ENCODE data around the gene PFKFB3.
A peak's percentile ranks its signal among the peaks of the same experiment; 100 is the strongest.

The PFKFB3 gene

GRCh38 chr10:6221192-6221940, 18.6 kb downstream of the PFKFB3 start:
- Histone ChIP-seq H2AFZ (ENCODE audit: low read length, unreplicated experiment) (no peak overlapping the region), H3K27ac (ENCODE audit: low read depth, low read length) (no peak overlapping the region), H3K4me1 (ENCODE audit: control insufficient read depth, insufficient read depth, low read length, unreplicated experiment) (peaks cover 23% of the 10 kb centered on the region), H3K4me3 (ENCODE audit: low read depth, low read length) (no peak overlapping the region), H3K36me3 (ENCODE audit: insufficient read depth, low read length) (peaks cover 23% of the 10 kb centered on the region), H3K27me3 (ENCODE audit: insufficient read depth, low read length) (no peaks in the 10 kb centered on the region), H3K79me2 (ENCODE audit: control insufficient read depth, insufficient read depth, low read length, unreplicated experiment) (no peaks in the 10 kb centered on the region)

DNA sequence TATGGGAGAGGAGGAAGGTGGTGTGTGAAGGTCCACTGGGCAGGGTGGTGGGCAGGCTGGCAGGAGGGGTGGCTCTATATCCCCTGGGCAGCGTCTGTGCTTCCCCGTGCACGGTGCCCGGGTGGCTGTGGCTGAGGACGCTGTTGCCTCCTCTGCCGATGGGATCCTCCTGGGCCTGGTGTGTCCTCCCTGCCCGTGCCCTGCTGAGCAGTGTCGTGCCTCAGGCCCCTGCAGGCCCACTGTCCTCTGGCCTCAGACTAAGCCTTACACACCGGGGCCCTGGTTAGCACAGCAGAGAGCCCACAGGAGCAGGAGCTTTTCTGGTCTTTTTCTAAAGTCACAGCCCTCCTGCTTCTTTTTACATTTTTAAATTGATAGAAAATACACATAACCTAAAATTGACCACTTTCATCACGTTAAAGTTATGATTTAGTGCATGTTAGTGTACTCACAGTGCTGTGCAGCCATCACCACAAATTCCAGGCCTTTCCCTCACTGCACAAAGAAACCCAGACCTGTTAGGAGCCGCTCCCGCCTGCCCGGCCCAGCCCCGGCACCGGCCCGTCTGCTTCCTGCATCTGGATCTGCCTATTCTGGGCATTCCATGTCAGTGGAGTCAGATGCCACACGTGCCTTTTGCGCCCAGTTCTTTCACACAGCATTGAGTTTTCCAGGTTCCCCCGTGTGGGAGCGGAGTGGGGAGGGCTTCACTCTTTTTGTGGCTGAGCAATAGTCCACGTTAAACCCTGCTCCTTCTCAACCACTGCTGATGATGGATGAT, 19.4 kb downstream of the PFKFB3 start:
- peak overlapping the region; percentile 38; the same call in 1 of the 2 replicates for H3K27ac ChIP-seq (ENCODE audit: low read depth, low read length)
- peaks cover 24% of the 10 kb centered on the region for H3K36me3 ChIP-seq (ENCODE audit: insufficient read depth, low read length)
- H3K27me3 ChIP-seq (ENCODE audit: insufficient read depth, low read length) = no peaks in the 10 kb centered on the region
- no peaks in the 10 kb centered on the region for H3K79me2 ChIP-seq (ENCODE audit: control insufficient read depth, insufficient read depth, low read length, unreplicated experiment)
- H3K4me1 ChIP-seq (ENCODE audit: control insufficient read depth, insufficient read depth, low read length, unreplicated experiment) = peaks cover 23% of the 10 kb centered on the region
- H3K4me3 ChIP-seq (ENCODE audit: low read depth, low read length) = no peak overlapping the region
- H2AFZ ChIP-seq (ENCODE audit: low read length, unreplicated experiment) = no peak overlapping the region

- Histone ChIP-seq H3K4me1 (ENCODE audit: control insufficient read depth, insufficient read depth, low read length, unreplicated experiment) (peaks cover 29% of the 10 kb centered on the region), H3K27me3 (ENCODE audit: insufficient read depth, low read length) (no peaks in the 10 kb centered on the region), H3K79me2 (ENCODE audit: control insufficient read depth, insufficient read depth, low read length, unreplicated experiment) (no peaks in the 10 kb centered on the region), H3K4me3 (ENCODE audit: low read depth, low read length) (no peak overlapping the region), H3K27ac (ENCODE audit: low read depth, low read length) (peak overlapping the region; percentile 38; the same call in 1 of the 2 replicates), H3K36me3 (ENCODE audit: insufficient read depth, low read length) (peaks cover 29% of the 10 kb centered on the region), H2AFZ (ENCODE audit: low read length, unreplicated experiment) (no peak overlapping the region)
These were observed 20.0 kb downstream of the PFKFB3 start for GRCh38 chr10:6222755-6223154.

DNA sequence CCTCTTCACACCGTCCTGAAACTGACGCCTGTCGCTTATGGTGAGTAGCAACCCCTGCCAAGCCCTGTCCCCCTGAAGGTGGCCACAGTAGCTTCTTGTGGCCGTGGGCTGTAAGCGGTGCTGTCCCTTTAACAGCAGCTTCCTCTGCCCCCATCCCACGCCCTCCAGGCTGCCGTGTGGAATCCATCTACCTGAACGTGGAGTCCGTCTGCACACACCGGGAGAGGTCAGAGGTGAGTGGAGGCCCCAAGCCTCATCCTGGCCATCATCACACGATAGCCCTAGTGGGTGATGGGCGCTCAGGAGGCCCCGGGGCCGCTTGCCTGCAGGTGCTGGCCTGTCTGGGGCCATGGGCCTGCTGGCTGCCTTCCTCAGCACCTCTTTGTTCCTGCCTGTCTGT, 21.2 kb downstream of the PFKFB3 start:
- no peak overlapping the region for H3K27ac ChIP-seq (ENCODE audit: low read depth, low read length)
- no peak overlapping the region for H2AFZ ChIP-seq (ENCODE audit: low read length, unreplicated experiment)
- H3K36me3 ChIP-seq (ENCODE audit: insufficient read depth, low read length) = peaks cover 23% of the 10 kb centered on the region
- H3K4me1 ChIP-seq (ENCODE audit: control insufficient read depth, insufficient read depth, low read length, unreplicated experiment) = peaks cover 32% of the 10 kb centered on the region
- no peaks in the 10 kb centered on the region for H3K79me2 ChIP-seq (ENCODE audit: control insufficient read depth, insufficient read depth, low read length, unreplicated experiment)
- H3K4me3 ChIP-seq (ENCODE audit: low read depth, low read length) = no peak overlapping the region
- no peaks in the 10 kb centered on the region for H3K27me3 ChIP-seq (ENCODE audit: insufficient read depth, low read length)

DNA sequence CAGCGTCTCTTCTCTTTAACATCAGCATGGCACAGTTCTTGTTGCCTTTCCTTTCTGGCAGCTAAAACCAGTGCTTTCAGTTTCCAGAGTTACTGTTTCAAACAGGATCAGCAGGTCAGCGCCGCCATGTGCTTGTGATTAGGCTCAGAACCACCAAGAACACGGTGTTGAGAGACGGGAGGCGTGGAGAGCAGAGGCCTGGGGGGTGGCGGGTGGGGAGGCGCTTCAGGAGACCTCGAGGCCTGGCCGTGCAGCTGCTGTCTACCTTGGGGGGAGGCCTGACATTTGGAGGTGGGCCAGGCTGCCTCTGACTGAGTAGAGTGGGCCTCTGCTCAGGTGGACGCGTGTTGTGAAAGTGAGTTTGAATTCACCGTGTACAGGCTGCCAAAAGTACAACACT, 22.0 kb downstream of the PFKFB3 start:
- H3K4me3 ChIP-seq (ENCODE audit: low read depth, low read length) = no peak overlapping the region
- H3K27ac ChIP-seq (ENCODE audit: low read depth, low read length) = no peak overlapping the region
- H3K4me1 ChIP-seq (ENCODE audit: control insufficient read depth, insufficient read depth, low read length, unreplicated experiment) = peaks cover 28% of the 10 kb centered on the region
- no peaks in the 10 kb centered on the region for H3K79me2 ChIP-seq (ENCODE audit: control insufficient read depth, insufficient read depth, low read length, unreplicated experiment)
- peaks cover 25% of the 10 kb centered on the region for H3K36me3 ChIP-seq (ENCODE audit: insufficient read depth, low read length)
- no peak overlapping the region for H2AFZ ChIP-seq (ENCODE audit: low read length, unreplicated experiment)
- no peaks in the 10 kb centered on the region for H3K27me3 ChIP-seq (ENCODE audit: insufficient read depth, low read length)

DNA sequence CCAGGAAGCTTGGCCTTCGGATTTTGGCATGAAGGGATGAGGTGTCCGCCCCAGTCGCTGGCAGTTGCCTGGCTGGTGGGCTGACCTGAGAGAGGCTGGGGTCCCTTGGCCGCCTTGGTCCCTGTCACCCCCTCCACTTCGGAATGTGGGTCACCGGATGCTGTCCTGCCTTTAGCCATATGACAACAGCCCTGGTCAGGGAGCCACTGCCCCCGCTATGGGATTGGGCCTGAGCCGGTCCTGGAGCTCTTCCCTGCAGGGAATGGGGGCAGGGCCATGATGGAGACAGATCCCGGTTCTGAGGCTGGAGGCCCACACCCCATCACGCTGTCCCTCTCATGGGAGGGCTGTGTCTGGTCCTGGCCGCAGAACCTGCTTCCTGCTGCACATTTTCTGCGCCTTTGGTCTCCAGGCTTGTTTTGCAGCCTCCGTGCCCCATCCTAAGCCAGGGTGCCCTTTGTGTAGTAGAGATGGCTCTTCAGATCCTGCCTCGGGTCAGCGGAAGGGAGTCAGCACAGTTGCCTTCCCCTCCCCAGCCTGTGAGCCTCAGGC, 22.6 kb downstream of the PFKFB3 start:
- Histone ChIP-seq H3K27me3 (ENCODE audit: insufficient read depth, low read length) (no peaks in the 10 kb centered on the region), H3K4me3 (ENCODE audit: low read depth, low read length) (no peak overlapping the region), H2AFZ (ENCODE audit: low read length, unreplicated experiment) (no peak overlapping the region), H3K36me3 (ENCODE audit: insufficient read depth, low read length) (peaks cover 29% of the 10 kb centered on the region; the same call in 1 of the 2 replicates), H3K79me2 (ENCODE audit: control insufficient read depth, insufficient read depth, low read length, unreplicated experiment) (no peaks in the 10 kb centered on the region), H3K4me1 (ENCODE audit: control insufficient read depth, insufficient read depth, low read length, unreplicated experiment) (peaks cover 28% of the 10 kb centered on the region), H3K27ac (ENCODE audit: low read depth, low read length) (no peak overlapping the region)

DNA sequence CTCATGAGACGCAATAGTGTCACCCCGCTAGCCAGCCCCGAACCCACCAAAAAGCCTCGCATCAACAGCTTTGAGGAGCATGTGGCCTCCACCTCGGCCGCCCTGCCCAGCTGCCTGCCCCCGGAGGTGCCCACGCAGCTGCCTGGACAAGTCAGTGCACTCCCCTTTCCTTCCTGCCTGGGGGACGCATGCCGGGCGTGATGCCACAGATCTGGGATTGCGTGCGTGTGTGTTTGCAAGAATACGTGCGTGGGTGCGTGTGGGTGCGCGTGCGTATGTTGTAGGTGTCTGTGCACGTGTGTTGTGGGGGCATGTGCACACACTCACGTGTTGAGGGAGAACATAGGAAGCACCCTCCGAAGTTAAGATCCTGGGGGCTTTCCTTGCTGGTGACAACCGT, 23.5 kb downstream of the PFKFB3 start:
- peaks cover 28% of the 10 kb centered on the region for H3K4me1 ChIP-seq (ENCODE audit: control insufficient read depth, insufficient read depth, low read length, unreplicated experiment)
- H3K79me2 ChIP-seq (ENCODE audit: control insufficient read depth, insufficient read depth, low read length, unreplicated experiment) = no peaks in the 10 kb centered on the region
- no peak overlapping the region for H3K27ac ChIP-seq (ENCODE audit: low read depth, low read length)
- H3K36me3 ChIP-seq (ENCODE audit: insufficient read depth, low read length) = peaks cover 25% of the 10 kb centered on the region; the same call in 1 of the 2 replicates
- H2AFZ ChIP-seq (ENCODE audit: low read length, unreplicated experiment) = no peak overlapping the region
- no peaks in the 10 kb centered on the region for H3K27me3 ChIP-seq (ENCODE audit: insufficient read depth, low read length)
- no peak overlapping the region for H3K4me3 ChIP-seq (ENCODE audit: low read depth, low read length)

- no peaks in the 10 kb centered on the region for H3K79me2 ChIP-seq (ENCODE audit: control insufficient read depth, insufficient read depth, low read length, unreplicated experiment)
- peaks cover 19% of the 10 kb centered on the region for H3K4me1 ChIP-seq (ENCODE audit: control insufficient read depth, insufficient read depth, low read length, unreplicated experiment)
- H3K4me3 ChIP-seq (ENCODE audit: low read depth, low read length) = no peak overlapping the region
- H3K36me3 ChIP-seq (ENCODE audit: insufficient read depth, low read length) = peaks cover 17% of the 10 kb centered on the region; the same call in 1 of the 2 replicates
- no peaks in the 10 kb centered on the region for H3K27me3 ChIP-seq (ENCODE audit: insufficient read depth, low read length)
- H3K27ac ChIP-seq (ENCODE audit: low read depth, low read length) = no peak overlapping the region
- no peak overlapping the region for H2AFZ ChIP-seq (ENCODE audit: low read length, unreplicated experiment)
These were observed 24.6 kb downstream of the PFKFB3 start for GRCh38 chr10:6227346-6227745.

DNA sequence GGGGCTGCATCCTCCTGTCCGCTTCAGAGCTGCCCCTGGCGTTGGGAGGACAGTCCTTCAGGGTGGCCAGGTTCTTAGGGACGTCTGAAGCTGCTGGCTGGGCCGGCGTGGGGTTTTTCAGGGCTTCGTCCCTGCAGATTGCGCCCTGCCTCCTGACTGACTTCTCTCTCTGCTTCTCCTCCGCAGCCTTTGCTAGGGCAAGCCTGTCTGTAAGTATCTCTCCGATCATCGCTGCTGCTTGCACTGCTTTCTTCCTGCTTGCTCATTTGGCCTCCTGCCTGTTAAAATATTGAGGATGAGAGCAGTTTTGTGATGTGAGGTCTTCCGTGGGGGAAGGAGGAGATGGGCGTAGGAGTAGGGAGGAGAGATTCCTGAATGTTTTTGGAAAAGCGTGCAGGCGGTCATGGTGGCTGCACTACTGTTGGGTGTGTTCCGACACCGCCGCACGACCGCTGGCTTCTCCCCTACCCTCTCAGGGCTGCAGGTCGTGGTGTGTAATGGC, 25.3 kb downstream of the PFKFB3 start:
- Histone ChIP-seq H3K27ac (ENCODE audit: low read depth, low read length) (no peak overlapping the region), H3K4me1 (ENCODE audit: control insufficient read depth, insufficient read depth, low read length, unreplicated experiment) (peaks cover 14% of the 10 kb centered on the region), H2AFZ (ENCODE audit: low read length, unreplicated experiment) (no peak overlapping the region), H3K36me3 (ENCODE audit: insufficient read depth, low read length) (peaks cover 13% of the 10 kb centered on the region; the same call in 1 of the 2 replicates), H3K79me2 (ENCODE audit: control insufficient read depth, insufficient read depth, low read length, unreplicated experiment) (no peaks in the 10 kb centered on the region), H3K4me3 (ENCODE audit: low read depth, low read length) (no peak overlapping the region), H3K27me3 (ENCODE audit: insufficient read depth, low read length) (no peaks in the 10 kb centered on the region)

DNA sequence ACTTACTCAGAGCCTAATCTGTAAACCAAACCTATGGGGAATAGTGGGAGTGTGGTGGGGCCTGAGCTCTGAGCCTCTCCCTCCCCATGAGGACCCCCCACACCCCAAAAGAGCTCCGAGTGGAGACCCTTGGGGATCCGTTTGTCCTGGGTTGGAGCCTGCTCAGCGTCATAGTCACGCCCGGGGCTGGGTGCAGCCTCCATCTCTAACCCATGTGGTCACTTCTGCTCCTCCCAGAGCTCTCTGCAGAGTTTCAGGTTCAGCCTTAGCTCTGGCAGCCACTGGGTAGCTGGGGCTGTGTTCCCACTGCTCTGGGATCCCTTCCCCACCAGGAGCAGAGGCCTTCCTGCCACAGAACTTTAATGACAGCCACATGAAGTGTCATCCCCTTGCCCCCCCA, 25.9 kb downstream of the PFKFB3 start:
- H2AFZ ChIP-seq (ENCODE audit: low read length, unreplicated experiment) = no peak overlapping the region
- H3K27me3 ChIP-seq (ENCODE audit: insufficient read depth, low read length) = no peaks in the 10 kb centered on the region
- peaks cover 14% of the 10 kb centered on the region for H3K4me1 ChIP-seq (ENCODE audit: control insufficient read depth, insufficient read depth, low read length, unreplicated experiment)
- no peaks in the 10 kb centered on the region for H3K79me2 ChIP-seq (ENCODE audit: control insufficient read depth, insufficient read depth, low read length, unreplicated experiment)
- no peak overlapping the region for H3K4me3 ChIP-seq (ENCODE audit: low read depth, low read length)
- no peak overlapping the region for H3K27ac ChIP-seq (ENCODE audit: low read depth, low read length)
- H3K36me3 ChIP-seq (ENCODE audit: insufficient read depth, low read length) = peaks cover 13% of the 10 kb centered on the region; the same call in 1 of the 2 replicates
